ENCODE results near the gene FHIT.
A peak's percentile ranks its signal among the peaks of the same experiment; 100 is the strongest.

Gene FHIT

GRCh38 chr3:60431599-60431958, 819.7 kb downstream of the FHIT start:
- no peak for DNase-seq

- no peak for DNase-seq
Measured at GRCh38 chr3:60430205-60430604, 821.0 kb downstream of the FHIT start.

DNA sequence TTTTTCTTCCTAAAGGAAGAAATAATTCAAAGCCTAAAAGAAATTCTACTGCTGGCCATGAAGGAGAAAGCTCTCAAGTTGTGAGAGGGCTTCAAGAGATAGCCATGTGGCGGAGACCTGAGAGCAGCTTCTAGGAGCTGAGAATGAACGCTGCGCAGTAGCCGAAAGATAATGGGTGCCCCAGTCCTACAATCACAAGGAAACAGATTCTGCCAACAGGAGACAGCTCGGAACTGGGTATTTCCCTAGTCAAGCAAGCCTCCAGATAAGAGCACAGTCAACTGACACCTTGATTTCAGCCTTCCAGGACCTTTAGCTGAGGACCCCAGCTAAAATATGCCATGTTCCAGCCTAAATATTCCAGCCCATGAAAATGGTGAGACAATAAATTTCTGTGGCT, 824.1 kb downstream of the FHIT start:
- no peak for DNase-seq

DNA sequence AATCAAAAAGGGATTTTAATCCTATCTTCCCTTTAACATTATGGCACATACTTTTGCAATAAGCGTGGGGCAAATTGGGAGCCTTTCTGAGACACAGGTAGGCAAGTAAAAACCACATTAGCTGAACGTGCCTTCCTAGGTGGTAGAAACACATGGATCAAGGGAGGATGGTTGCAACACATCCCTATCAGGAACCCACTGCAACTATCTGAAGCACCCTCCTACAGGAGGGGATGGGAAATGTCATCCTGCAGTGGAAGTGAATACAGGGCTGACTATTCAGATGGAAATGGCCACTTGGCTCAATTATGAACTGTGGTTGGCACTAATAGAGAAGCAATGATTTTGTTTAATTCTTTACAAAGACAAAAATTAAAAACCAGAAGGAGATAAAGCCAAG, 826.3 kb downstream of the FHIT start:
- DNase-seq = no peak

DNA sequence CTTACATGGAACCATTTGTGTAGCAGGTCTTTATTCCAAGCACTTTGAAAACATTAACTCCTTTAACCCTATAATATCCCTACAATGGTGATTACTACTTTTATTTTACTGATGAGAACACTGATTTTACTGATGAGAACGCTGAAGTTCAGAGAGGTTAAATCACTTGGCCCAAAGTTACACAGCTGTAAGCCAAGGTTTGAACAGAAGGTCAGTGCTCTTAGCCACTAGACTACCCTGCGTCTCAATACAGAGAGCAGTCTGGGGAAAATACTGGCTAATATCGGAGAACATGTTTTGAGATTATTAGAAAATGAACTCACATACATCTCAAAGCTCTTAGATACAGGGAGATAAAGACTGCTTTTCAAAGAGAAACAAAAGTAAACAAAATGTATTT, 827.2 kb downstream of the FHIT start:
- no peak for DNase-seq

DNA sequence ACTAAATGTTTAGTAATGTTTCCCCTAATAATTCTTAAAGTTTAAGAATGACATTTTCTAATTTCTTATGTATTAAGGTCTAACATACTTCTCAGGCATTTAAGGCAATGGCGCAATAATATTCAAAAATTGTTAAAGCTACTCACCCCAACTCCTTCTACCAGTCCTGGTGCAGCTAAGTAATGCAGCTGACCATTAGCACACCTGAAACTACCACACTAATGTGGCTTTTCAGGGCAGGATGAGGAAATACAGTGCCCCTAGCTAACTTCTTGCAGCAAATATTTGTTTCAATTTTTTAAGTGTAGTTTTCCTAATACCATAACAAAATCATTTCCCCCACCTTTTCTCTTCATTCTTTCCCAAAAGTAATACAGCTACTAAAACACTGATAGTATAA, 827.7 kb downstream of the FHIT start:
- DNase-seq = no peak

- DNase-seq = no peak
Measured at GRCh38 chr3:60421749-60422446, 829.4 kb downstream of the FHIT start.

GRCh38 chr3:60417576-60417975, 833.7 kb downstream of the FHIT start:
- DNase-seq = no peak

- no peak for DNase-seq
Measured at GRCh38 chr3:60414011-60414410, 837.2 kb downstream of the FHIT start.

GRCh38 chr3:60413551-60413950, 837.7 kb downstream of the FHIT start:
- DNase-seq = no peak

GRCh38 chr3:60403866-60404265, 847.4 kb downstream of the FHIT start:
- DNase-seq = no peak

DNA sequence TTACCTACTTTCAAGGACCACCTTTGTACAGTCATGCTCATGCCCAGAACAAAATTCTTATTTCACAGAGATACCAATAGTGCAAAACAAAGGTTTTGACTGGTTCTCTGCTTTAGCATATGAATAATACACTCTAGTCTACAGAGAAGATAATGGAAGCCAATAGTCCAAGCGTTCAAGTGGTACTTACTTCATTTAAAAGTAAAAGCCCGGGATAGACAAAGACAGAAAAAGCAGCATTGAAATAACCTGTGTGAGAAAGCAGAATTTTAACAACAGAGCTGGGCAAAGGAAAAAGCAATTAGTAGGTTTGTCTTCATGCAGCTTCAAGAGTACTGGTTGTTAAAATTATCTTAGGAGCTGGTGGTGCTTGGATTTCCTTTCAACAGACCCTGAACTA, 848.3 kb downstream of the FHIT start:
- no peak for DNase-seq

GRCh38 chr3:60399861-60400845, 851.1 kb downstream of the FHIT start:
- no peak for DNase-seq

- peak; percentile 12 for DNase-seq
Measured at GRCh38 chr3:60399292-60399691, 852.0 kb downstream of the FHIT start.

GRCh38 chr3:60395173-60395762, 856.0 kb downstream of the FHIT start:
- no peak for DNase-seq

DNA sequence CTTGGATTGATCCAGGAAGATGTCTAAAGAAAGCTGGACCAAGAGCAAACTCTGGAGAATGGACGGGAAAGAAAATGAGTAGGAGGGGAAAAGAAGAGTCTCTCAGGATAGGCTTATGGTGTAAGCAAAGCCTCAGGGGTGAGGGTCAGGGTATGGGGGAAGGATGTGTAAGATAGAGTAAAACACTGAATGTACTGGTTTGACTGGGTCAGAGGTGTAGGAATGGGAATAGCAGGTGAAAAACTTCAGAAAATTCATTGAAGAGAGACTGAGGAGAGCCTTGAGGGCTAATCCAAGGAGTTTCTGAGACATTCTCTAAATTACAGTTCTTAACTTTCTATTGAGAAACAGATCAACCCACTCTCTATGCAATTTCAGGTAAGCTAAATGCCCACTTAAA, 857.3 kb downstream of the FHIT start:
- no peak for DNase-seq

- no peak for DNase-seq
Measured at GRCh38 chr3:60392501-60392900, 858.8 kb downstream of the FHIT start.

GRCh38 chr3:60391292-60391691, 860.0 kb downstream of the FHIT start:
- DNase-seq = no peak

DNA sequence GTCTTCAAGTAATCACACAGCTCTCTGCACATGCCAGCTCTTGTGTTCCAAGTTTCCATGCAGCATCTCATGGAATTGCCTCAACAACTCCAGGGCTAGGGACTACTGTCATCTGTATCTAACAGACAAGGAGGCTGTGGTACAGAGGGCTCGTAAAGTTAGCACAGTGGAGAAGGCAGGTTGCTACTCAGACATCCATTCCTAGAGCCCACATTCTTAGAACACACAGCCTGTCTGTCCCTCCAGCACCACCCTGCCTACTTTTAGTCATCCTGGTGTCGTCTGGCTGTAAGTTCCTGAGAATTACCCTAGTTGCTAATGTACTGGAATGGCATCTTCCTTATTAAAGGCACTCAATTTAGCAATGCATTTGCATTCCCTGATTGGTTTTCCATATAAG, 862.5 kb downstream of the FHIT start:
- no peak for DNase-seq

GRCh38 chr3:60386306-60386705, 864.9 kb downstream of the FHIT start:
- no peak for DNase-seq

DNA sequence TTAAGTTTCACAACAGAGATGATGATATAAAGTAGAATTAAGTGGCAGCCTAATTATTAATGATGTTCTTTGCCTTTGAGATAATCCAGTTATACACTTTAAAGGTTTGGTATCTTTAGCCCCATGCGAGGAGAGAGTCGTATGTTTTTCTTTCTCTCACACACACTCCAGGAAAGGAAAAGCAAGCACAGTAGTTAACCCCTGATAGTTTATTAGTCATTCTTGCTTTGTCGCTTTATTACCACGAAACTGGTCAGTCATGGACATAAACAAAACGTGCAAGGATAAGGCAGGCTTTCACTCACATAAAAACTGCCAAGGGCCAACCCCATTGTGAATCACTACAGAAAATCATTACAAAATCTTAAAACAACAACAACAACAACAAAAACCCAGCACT, 866.9 kb downstream of the FHIT start:
- no peak for DNase-seq

GRCh38 chr3:60383345-60383744, 867.9 kb downstream of the FHIT start:
- DNase-seq = no peak

DNA sequence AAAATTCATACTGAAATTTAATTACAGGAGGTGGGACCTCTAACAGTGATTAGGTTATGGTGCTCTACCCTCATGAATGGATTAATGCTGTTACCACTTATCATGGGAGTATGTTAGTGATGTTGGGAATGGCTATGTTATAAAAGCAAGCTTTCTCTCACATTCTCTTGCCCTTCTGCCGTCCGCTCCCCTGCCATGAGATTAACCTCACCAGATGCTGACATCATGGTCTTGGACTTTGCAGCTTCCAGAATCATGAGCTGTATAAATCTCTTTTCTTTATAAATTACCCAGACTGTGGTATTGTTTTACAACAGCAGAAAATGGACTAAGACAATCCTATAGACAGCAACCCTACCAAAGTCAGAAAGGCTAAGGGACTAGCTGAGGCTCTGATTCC, 884.8 kb downstream of the FHIT start:
- DNase-seq = no peak

GRCh38 chr3:60365360-60365759, 885.9 kb downstream of the FHIT start:
- DNase-seq = no peak

Measured in NCI-H2107 (cell line).